Fibroblast of skin of left quadriceps (primary cell): Measurements from ENCODE around the gene ZMIZ2.

Experiments
- DNase-seq, 2 experiments: peaks; one replicate each; pipeline ENCODE4 v3.0.0-alpha.2; 2013; ENCODE audit warnings: low read depth in 2 of 2

ZMIZ2 gene

GRCh38 chr7:44757311-44757710, 8.7 kb downstream of the ZMIZ2 start:
- DNase-seq: no peak

DNA sequence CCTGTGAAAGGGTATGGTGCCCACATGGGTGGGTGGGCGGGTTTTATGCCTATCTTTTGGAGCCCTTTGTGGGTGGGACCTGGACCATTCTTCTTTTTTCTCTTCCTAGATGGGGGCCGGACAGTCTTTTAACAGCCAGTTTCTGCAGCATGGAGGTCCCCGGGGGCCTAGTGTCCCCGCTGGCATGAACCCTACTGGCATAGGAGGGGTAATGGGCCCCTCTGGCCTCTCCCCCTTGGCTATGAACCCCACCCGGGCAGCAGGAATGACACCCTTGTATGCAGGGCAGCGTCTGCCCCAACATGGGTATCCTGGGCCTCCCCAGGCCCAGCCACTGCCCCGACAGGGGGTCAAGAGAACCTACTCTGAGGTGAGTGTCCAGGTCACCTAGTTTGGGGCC, 9.1 kb downstream of the ZMIZ2 start:
- DNase-seq: no peak

- DNase-seq: no peak
Observed at GRCh38 chr7:44759246-44759645, 10.6 kb downstream of the ZMIZ2 start.

- DNase-seq: no peak
Observed at GRCh38 chr7:44760034-44760580, 11.5 kb downstream of the ZMIZ2 start.

GRCh38 chr7:44761207-44762161, 12.8 kb downstream of the ZMIZ2 start:
- DNase-seq: no peak

- DNase-seq: no peak
Observed at GRCh38 chr7:44762300-44762699, 13.7 kb downstream of the ZMIZ2 start.

- DNase-seq: no peak
Observed at GRCh38 chr7:44762726-44763522, 14.3 kb downstream of the ZMIZ2 start.

GRCh38 chr7:44764081-44764480, 15.4 kb downstream of the ZMIZ2 start:
- DNase-seq: no peak

- no peak for DNase-seq
Observed at GRCh38 chr7:44764665-44765578, 16.3 kb downstream of the ZMIZ2 start.

GRCh38 chr7:44765579-44766415, 17.1 kb downstream of the ZMIZ2 start:
- no peak for DNase-seq

GRCh38 chr7:44766416-44766801, 17.8 kb downstream of the ZMIZ2 start:
- DNase-seq: no peak

DNA sequence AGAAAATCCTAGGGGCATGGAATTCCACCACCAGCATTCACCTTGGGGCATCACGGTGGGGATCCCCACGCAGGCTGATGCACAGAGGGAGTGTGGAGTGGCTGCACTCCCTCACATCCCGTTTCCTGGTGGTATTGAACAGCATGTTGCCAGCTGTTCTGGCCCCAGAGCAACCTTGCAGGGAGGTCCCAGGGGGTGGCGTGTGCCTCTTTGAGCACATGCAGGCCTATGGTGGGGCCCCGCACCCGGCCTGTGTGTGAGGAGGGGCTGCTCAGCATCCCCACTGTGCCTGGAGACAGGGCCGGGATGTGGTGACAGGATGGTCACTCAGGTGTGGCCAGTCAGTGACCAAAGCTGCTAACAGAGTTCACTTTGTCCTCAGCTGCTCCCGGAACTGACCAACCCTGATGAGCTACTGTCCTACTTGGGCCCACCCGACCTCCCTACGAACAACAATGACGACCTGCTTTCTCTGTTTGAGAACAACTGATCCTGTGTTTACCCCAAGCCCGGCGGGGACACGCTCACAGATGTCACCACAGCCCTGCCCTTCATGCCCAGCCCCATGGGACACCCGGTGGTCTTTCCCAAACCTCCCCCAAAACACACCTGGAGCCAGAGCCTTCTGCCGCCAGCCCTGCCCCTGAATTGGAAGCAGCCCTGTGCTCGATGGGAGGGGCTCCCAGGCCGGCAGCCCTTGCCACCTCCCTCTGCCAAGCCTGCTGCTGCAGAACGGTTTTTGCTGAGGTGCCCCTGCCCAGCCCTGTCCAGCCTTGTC, 18.7 kb downstream of the ZMIZ2 start:
- no peak for DNase-seq

GRCh38 chr7:44767912-44768627, 19.4 kb downstream of the ZMIZ2 start:
- DNase-seq: peak in 1 of 2 experiments; percentile 32

DNA sequence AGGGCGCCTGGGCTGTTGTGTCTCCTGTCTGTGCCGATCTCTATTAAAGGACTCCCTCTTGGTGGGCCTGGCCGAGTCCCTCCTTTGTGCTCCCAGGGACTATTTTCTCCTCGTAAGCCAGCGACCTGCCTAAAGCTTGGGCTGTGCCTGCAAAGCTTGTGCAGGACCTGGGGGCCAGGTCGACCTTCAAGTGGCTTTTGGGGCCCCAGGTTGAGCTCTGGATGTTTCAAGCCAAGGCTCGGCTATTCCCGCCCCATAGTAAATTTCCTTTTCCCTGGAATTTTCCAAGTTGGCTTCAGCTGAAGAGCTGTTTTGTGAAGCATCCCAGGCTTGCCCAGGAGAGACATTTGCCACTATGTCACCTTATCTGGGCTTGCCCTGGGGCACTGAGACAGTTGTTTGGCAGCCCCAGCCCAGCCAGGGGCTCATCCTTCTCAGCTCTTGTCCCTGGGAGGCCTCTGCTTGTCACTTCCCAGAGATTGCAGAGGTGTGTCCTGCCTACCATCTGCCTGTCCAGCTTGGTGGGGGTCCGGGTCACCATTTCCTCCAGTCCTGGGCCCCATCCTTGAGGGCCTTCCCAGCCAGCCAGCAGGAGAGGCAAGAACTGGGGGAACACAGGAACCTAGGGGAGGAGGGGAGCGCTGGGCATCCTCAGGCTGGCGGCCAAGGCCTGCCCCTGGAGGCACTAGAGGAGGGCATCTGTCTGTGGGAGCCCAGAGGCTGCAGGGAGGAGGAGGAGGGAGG, 20.2 kb downstream of the ZMIZ2 start:
- DNase-seq: no peak

DNA sequence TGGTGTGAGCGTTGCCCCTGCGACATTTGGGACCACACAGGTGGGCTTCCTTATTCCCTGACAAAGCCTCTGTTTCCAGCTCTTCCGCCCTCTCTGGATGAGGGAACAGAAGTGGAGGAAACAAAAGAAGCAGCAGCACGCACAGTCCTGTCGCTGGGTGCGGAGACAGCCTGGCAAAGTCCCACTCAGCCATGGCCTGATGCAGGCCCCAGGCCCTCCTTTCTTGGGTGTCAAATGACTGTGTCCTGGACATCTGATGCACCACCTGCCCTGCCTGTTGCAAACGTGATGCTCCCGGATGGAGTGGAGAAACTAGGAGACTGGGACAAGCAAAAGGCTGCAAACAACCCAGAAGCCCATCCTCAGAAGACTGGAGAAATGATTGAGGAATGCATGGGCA, 20.7 kb downstream of the ZMIZ2 start:
- DNase-seq: no peak

- DNase-seq: peak in 1 of 2 experiments; percentile 14
Observed at GRCh38 chr7:44769776-44770294, 21.2 kb downstream of the ZMIZ2 start.

DNA sequence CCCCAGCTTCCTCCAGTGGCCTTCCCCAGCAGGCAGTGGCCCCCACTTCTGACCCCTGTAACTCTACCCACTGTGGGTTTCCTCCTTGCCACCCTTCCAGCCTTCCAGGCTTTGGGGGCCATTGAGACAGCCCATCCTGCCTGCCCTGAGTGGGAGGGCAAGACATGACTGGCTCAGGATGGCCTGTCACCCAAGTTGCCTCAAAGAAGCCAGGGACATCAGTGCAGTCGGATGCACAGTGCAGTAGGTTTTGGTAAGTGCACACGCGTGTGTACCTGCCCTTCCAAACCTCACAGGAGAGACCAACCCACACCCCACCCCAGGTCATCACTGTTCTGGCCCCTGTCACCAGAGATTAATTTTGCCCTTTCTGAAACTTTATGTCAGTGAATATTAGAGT, 22.7 kb downstream of the ZMIZ2 start:
- DNase-seq: no peak

DNA sequence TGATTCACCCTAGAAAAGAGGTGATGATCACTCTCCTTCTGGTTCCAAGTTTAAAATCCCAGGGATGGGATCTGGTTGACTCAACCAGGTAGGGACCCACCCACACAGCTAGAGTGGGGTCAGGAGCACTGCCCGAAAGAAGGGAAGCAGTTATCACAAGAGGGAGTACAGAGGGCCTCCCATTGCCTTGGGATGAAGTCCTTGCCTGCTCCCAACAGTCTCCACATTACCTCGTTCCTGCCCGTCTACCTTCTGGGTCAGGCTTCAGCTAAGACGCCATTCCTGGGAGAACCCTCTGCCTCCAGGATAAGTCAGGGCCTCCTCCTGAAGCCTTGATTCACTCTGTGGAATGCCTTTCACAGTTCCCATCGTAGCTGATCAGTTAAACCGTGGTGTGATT, 23.8 kb downstream of the ZMIZ2 start:
- DNase-seq: no peak
